GM23338 (cell line): Measurements from ENCODE around the gene IGF2BP3. TPM values are rescaled to one million over a fixed set of nuclear protein-coding genes. Genes with fewer than 3 reads are reported as not detected.
"Not testable (repeated sequence)": the region's sequence is repeated elsewhere in the genome, so short reads cannot be mapped to it uniquely, and the experiment has no call there.

ENCODE experiments used
- ATAC-seq: fragments of 200-7000 bp; cut with Tn5 transposase; 3 replicates; pipeline ENCODE4 v1.9.1; 2020
- DNase-seq: peaks from one replicate; pipeline ENCODE4 v3.0.0-alpha.2; 2015; ENCODE audit warnings: low spot score
- H2AFZ ChIP-seq: fragments of 200-600 bp; sonication (generic); 2 replicates; pipeline ENCODE4 v1.8.0; 2016; ENCODE audit warnings: antibody characterized with exemption, mild to moderate bottlenecking, moderate library complexity
- H3F3A ChIP-seq: fragments of 200-600 bp; sonication (generic); replicated peaks from 2 replicates; pipeline ENCODE4 v1.8.0; 2017; ENCODE audit warnings: antibody characterized with exemption, mixed run types, low read depth
- H3K27ac ChIP-seq: fragments of 200-600 bp; sonication (generic); 2 replicates; pipeline ENCODE4 v1.6.1; 2016; ENCODE audit warnings: low read depth
- H3K27me3 ChIP-seq: fragments of 200-600 bp; sonication (generic); 2 replicates; pipeline ENCODE4 v1.8.0; 2016; ENCODE audit warnings: mild to moderate bottlenecking, mixed run types, moderate library complexity; ENCODE audit not compliant: insufficient read depth
- H3K36me3 ChIP-seq: fragments of 200-600 bp; sonication (generic); 2 replicates; pipeline ENCODE4 v1.8.0; 2016; ENCODE audit warnings: mild to moderate bottlenecking; ENCODE audit not compliant: insufficient read depth
- H3K4me1 ChIP-seq: fragments of 200-600 bp; sonication (generic); 2 replicates; pipeline ENCODE4 v1.8.0; 2016; ENCODE audit warnings: mild to moderate bottlenecking, moderate library complexity; ENCODE audit not compliant: insufficient read depth
- H3K4me2 ChIP-seq: fragments of 200-600 bp; sonication (generic); 2 replicates; pipeline ENCODE4 v1.7.1; 2017; ENCODE audit warnings: mixed run types
- H3K4me3 ChIP-seq: fragments of 200-600 bp; sonication (generic); 2 replicates; pipeline ENCODE4 v1.6.1; 2016; ENCODE audit warnings: mixed run types
- H3K79me2 ChIP-seq: fragments of 200-600 bp; sonication (generic); replicated peaks from 2 replicates; pipeline ENCODE4 v1.8.0; 2017; ENCODE audit warnings: mild to moderate bottlenecking; ENCODE audit not compliant: insufficient read depth
- H3K9me2 ChIP-seq: fragments of 200-600 bp; sonication (generic); 2 replicates; pipeline ENCODE4 v1.8.0; 2017; ENCODE audit not compliant: insufficient read depth
- H4K20me1 ChIP-seq: fragments of 200-600 bp; sonication (generic); replicated peaks from 2 replicates; pipeline ENCODE4 v1.8.0; 2017; ENCODE audit warnings: mild to moderate bottlenecking; ENCODE audit not compliant: insufficient read depth
- H3K27ac Mint-ChIP-seq: 2 replicates; pipeline ENCODE4 v1.8.0; 2020; ENCODE audit warnings: inconsistent platforms, mild to moderate bottlenecking, moderate library complexity, mixed read lengths
- H3K27me3 Mint-ChIP-seq: 3 replicates; pipeline ENCODE4 v1.8.0; 2022; ENCODE audit warnings: low read depth, mild to moderate bottlenecking, moderate library complexity, mixed read lengths, inconsistent platforms; ENCODE audit not compliant: insufficient read depth, poor library complexity
- H3K36me3 Mint-ChIP-seq: 3 replicates; pipeline ENCODE4 v1.8.0; 2021; ENCODE audit warnings: low read depth, mild to moderate bottlenecking, inconsistent platforms, moderate library complexity, mixed read lengths
- H3K4me1 Mint-ChIP-seq: 3 replicates; pipeline ENCODE4 v1.8.0; 2020; ENCODE audit warnings: mild to moderate bottlenecking, inconsistent platforms, mixed read lengths
- H3K4me3 Mint-ChIP-seq: 3 replicates; pipeline ENCODE4 v1.8.0; 2021; ENCODE audit warnings: moderate library complexity, mild to moderate bottlenecking, inconsistent platforms, mixed read lengths
- H3K9me3 Mint-ChIP-seq: 3 replicates; pipeline ENCODE4 v1.8.0; 2020; ENCODE audit warnings: moderate library complexity, mild to moderate bottlenecking, inconsistent platforms, mixed read lengths
- CREB1 ChIP-seq: fragments of 250-450 bp; sonication (Bioruptor Pico); IDR thresholded peaks from 2 replicates; pipeline ENCODE4 v1.5.0; 2020; ENCODE audit warnings: low read depth, mild to moderate bottlenecking, moderate library complexity
- ETS1 ChIP-seq: IDR thresholded peaks from 2 replicates; pipeline ENCODE4 v1.6.1; 2016; ENCODE audit warnings: antibody characterized with exemption
- EZH2 ChIP-seq: fragments of 200-600 bp; sonication (generic); IDR thresholded peaks from one replicate; pipeline ENCODE4 v1.8.0; 2017; ENCODE audit warnings: antibody characterized with exemption, mild to moderate bottlenecking, low read depth; ENCODE audit not compliant: unreplicated experiment
- EZH2phosphoT487 ChIP-seq: fragments of 200-600 bp; sonication (generic); IDR thresholded peaks from one replicate; pipeline ENCODE4 v1.8.1; 2018; ENCODE audit warnings: antibody characterized with exemption; ENCODE audit not compliant: unreplicated experiment
- NANOG ChIP-seq: IDR thresholded peaks from 2 replicates; pipeline ENCODE4 v1.6.1; 2016; ENCODE audit warnings: antibody characterized with exemption, borderline replicate concordance
- POLR2AphosphoS5 ChIP-seq: IDR thresholded peaks from 2 replicates; pipeline ENCODE4 v1.6.1; 2016; ENCODE audit warnings: antibody characterized with exemption, low read depth
- STAT1 ChIP-seq: IDR thresholded peaks from one replicate; pipeline ENCODE4 v1.6.1; 2016; ENCODE audit warnings: antibody characterized with exemption; ENCODE audit not compliant: unreplicated experiment
- ZNF114 ChIP-seq: fragments of 250-450 bp; sonication (Bioruptor Pico); IDR thresholded peaks from 2 replicates; pipeline ENCODE4 v1.5.0; 2020; ENCODE audit warnings: mild to moderate bottlenecking, moderate library complexity
- ZNF331 ChIP-seq: fragments of 250-450 bp; sonication (Bioruptor Pico); IDR thresholded peaks from 2 replicates; pipeline ENCODE4 v1.5.0; 2020; ENCODE audit warnings: low read depth, mild to moderate bottlenecking, moderate library complexity
- polyA plus RNA-seq: library from polyadenylated mRNA; unstranded; fragments of >200 nt; fragmentation: Nextera tagmentation; extraction: Ambion mirVana; gene quantifications from 2 replicates; pipeline ENCODE4 v1.2.1, GENCODE V29; 2016
- total RNA-seq: library from RNA; depleted of rRNA; stranded (reverse); fragments of >200 nt; shearing (Covaris generic); gene quantifications from 2 replicates; pipeline ENCODE4 v1.2.3, GENCODE V29; 2014
- TF ChIP-seq, protein P1 (sequence below), 2 experiments: fragments of 200-600 bp in 1 of 2; sonication (generic) in 1 of 2; conservative IDR thresholded peaks; 2 replicates each; pipeline versions ENCODE4 v1.5.1 to v1.6.1; 2016 to 2017; ENCODE audit warnings: antibody characterized with exemption in 2 of 2, low read depth in 2 of 2, mild to moderate bottlenecking in 2 of 2, moderate library complexity in 1 of 2
- TF ChIP-seq, protein P2 (sequence below): fragments of 250-450 bp; sonication (Bioruptor Pico); IDR thresholded peaks from 2 replicates; pipeline ENCODE4 v1.5.0; 2020; ENCODE audit warnings: mild to moderate bottlenecking, moderate library complexity

IGF2BP3 gene
- total and polyA plus RNA-seq, 2 experiments from 2014 or later: 52.0 to 183 TPM

DNA sequence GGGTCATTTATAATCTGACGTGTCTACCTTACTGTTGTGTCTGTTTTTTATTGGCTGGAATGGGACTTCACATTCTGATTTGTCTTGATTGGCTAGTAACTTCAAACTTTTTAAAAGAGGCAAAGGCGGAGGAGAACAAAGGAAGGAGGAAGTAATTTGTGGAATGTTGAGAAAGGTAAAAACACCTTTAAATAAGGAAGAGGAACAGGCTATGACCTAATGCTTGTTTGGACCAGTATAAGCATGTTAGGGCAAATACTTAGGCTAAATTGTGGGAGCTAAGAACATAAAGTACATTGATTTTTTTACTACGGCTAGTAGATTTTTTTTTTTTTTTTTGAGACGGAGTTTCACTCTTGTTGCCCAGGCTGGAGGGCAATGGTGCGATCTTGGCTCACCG, 43.5 kb upstream of the IGF2BP3 start:
- H3K9me3 Mint-ChIP-seq, H3K4me3 ChIP-seq, ATAC-seq, H3K27me3 ChIP-seq, DNase-seq, H3K4me3 Mint-ChIP-seq, H3K4me1 Mint-ChIP-seq, H3K4me1 ChIP-seq, H3K4me2 ChIP-seq, H2AFZ ChIP-seq, H3K9me2 ChIP-seq, H3F3A ChIP-seq, H3K27me3 Mint-ChIP-seq: not testable (repeated sequence)
- H3K36me3 Mint-ChIP-seq: peaks cover 98% of the 10 kb centered on the region
- Histone ChIP-seq H4K20me1 (peaks cover 65% of the 10 kb centered on the region), H3K27ac (peak overlapping the region; percentile 78), H3K36me3 (peaks cover 73% of the 10 kb centered on the region), H3K79me2 (peaks cover 95% of the 10 kb centered on the region)
- peak overlapping the region; percentile 38; the same call in 1 of the 2 replicates for H3K27ac Mint-ChIP-seq

DNA sequence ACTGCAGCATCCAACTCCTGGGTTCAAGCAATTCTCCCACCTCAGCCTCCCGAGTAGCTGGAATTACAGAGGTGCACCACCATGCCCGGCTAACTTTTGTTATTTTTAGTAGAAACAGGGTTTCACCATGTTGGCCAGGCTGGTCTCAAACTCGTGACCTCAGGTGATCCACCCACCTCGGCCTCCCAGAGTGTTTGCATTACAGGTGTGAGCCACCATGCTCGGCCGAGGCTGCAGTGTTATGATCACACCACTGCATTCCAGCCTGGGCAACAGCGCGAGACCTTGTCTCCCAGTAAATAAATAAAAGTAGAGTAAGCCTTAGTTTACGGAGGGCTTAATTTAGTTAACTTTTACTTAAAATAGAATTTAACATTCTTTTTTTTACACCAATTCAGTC, 23.7 kb upstream of the IGF2BP3 start:
- H3K27ac Mint-ChIP-seq: no peak overlapping the region
- no peaks in the 10 kb centered on the region; the same call in 2 of the 3 replicates for H3K9me3 Mint-ChIP-seq
- Histone ChIP-seq H3K79me2 (no peaks in the 10 kb centered on the region), H4K20me1 (peaks cover 7% of the 10 kb centered on the region), H3K27me3 (no peaks in the 10 kb centered on the region), H3K27ac (peak overlapping the region; percentile 60; the same call in 1 of the 2 replicates), H3K4me2 (no peak overlapping the region), H3K4me3 (no peak overlapping the region), H2AFZ (no peak overlapping the region), H3F3A (no peaks in the 10 kb centered on the region), H3K36me3 (no peaks in the 10 kb centered on the region), H3K9me2 (no peaks in the 10 kb centered on the region), H3K4me1 (no peaks in the 10 kb centered on the region)
- ATAC-seq: no peak
- H3K4me3 Mint-ChIP-seq: no peak overlapping the region
- H3K27me3 Mint-ChIP-seq: peaks cover 6% of the 10 kb centered on the region
- H3K4me1 Mint-ChIP-seq: peaks cover 10% of the 10 kb centered on the region
- DNase-seq: no peak
- H3K36me3 Mint-ChIP-seq: no peaks in the 10 kb centered on the region
- TF ChIP-seq CREB1 (CRISPR knock-in tag) (no peak), ZNF331 (no peak), NANOG (no peak), STAT1 (no peak), POLR2AphosphoS5 (no peak), EZH2 (no peak), ZNF114 (no peak), ETS1 (no peak), EZH2phosphoT487 (no peak)
- TF ChIP-seq, protein P1, sequence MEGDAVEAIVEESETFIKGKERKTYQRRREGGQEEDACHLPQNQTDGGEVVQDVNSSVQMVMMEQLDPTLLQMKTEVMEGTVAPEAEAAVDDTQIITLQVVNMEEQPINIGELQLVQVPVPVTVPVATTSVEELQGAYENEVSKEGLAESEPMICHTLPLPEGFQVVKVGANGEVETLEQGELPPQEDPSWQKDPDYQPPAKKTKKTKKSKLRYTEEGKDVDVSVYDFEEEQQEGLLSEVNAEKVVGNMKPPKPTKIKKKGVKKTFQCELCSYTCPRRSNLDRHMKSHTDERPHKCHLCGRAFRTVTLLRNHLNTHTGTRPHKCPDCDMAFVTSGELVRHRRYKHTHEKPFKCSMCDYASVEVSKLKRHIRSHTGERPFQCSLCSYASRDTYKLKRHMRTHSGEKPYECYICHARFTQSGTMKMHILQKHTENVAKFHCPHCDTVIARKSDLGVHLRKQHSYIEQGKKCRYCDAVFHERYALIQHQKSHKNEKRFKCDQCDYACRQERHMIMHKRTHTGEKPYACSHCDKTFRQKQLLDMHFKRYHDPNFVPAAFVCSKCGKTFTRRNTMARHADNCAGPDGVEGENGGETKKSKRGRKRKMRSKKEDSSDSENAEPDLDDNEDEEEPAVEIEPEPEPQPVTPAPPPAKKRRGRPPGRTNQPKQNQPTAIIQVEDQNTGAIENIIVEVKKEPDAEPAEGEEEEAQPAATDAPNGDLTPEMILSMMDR (conservative IDR thresholded peaks at IDR 0.05; ENCODE audit: low read depth in 2 of 2): no peak
- TF ChIP-seq, protein P2, sequence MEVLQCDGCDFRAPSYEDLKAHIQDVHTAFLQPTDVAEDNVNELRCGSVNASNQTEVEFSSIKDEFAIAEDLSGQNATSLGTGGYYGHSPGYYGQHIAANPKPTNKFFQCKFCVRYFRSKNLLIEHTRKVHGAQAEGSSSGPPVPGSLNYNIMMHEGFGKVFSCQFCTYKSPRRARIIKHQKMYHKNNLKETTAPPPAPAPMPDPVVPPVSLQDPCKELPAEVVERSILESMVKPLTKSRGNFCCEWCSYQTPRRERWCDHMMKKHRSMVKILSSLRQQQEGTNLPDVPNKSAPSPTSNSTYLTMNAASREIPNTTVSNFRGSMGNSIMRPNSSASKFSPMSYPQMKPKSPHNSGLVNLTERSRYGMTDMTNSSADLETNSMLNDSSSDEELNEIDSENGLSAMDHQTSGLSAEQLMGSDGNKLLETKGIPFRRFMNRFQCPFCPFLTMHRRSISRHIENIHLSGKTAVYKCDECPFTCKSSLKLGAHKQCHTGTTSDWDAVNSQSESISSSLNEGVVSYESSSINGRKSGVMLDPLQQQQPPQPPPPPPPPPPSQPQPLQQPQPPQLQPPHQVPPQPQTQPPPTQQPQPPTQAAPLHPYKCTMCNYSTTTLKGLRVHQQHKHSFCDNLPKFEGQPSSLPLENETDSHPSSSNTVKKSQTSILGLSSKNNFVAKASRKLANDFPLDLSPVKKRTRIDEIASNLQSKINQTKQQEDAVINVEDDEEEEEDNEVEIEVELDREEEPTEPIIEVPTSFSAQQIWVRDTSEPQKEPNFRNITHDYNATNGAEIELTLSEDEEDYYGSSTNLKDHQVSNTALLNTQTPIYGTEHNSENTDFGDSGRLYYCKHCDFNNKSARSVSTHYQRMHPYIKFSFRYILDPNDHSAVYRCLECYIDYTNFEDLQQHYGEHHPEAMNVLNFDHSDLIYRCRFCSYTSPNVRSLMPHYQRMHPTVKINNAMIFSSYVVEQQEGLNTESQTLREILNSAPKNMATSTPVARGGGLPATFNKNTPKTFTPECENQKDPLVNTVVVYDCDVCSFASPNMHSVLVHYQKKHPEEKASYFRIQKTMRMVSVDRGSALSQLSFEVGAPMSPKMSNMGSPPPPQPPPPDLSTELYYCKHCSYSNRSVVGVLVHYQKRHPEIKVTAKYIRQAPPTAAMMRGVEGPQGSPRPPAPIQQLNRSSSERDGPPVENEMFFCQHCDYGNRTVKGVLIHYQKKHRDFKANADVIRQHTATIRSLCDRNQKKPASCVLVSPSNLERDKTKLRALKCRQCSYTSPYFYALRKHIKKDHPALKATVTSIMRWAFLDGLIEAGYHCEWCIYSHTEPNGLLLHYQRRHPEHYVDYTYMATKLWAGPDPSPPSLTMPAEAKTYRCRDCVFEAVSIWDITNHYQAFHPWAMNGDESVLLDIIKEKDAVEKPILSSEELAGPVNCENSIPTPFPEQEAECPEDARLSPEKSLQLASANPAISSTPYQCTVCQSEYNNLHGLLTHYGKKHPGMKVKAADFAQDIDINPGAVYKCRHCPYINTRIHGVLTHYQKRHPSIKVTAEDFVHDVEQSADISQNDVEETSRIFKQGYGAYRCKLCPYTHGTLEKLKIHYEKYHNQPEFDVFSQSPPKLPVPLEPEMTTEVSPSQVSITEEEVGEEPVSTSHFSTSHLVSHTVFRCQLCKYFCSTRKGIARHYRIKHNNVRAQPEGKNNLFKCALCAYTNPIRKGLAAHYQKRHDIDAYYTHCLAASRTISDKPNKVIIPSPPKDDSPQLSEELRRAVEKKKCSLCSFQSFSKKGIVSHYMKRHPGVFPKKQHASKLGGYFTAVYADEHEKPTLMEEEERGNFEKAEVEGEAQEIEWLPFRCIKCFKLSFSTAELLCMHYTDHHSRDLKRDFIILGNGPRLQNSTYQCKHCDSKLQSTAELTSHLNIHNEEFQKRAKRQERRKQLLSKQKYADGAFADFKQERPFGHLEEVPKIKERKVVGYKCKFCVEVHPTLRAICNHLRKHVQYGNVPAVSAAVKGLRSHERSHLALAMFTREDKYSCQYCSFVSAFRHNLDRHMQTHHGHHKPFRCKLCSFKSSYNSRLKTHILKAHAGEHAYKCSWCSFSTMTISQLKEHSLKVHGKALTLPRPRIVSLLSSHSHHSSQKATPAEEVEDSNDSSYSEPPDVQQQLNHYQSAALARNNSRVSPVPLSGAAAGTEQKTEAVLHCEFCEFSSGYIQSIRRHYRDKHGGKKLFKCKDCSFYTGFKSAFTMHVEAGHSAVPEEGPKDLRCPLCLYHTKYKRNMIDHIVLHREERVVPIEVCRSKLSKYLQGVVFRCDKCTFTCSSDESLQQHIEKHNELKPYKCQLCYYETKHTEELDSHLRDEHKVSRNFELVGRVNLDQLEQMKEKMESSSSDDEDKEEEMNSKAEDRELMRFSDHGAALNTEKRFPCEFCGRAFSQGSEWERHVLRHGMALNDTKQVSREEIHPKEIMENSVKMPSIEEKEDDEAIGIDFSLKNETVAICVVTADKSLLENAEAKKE (CRISPR knock-in tag): no peak
